ENCODE results near the gene DPP8. TPM values are rescaled to one million over a fixed set of nuclear protein-coding genes. Genes with fewer than 3 reads are reported as not detected.

Gene DPP8
- polyA plus RNA-seq, 3 donors from 2014 or later, result 33.1 to 103 (median 52.0) TPM

DNA sequence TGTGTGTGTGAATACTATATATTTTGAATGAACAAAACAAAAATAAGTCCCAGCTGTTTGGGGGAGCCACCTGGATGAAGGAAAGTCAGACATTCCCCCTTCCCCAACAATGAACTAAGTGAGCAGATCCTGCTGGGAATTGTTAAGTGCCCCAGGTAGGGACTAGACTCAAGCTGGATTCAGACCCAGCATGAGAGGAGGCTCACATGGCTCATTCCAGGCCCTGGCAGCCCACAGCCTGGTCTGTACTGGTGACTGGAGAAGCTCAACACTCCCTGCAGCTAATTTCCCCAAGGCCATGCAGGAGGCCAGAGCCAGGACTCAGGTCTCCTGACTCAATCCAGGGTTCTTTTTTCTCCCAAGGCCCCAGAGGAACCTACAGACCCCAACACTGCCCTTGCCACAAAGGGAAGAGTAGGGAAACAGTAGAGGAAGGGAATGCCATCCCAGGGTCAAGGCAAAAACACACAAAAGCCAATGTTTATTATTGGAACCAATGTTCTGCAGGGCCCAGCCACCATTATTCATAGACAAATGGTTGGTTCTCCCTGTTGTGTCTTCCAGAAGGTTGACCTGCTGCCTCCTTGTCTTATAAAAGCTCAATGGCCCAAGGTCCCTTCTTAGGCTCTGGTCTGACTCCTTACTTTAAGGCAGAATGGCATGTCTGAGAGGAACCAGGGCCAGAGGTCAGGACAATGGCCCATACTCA, 104.3 kb downstream of the DPP8 start:
- H3K4me3 Mint-ChIP-seq, result no peak overlapping the region
- H3K9me3 Mint-ChIP-seq, result no peaks in the 10 kb centered on the region
- no peak for DNase-seq
- H3K36me3 Mint-ChIP-seq, result no peaks in the 10 kb centered on the region
- no peak overlapping the region for H3K27ac Mint-ChIP-seq
- no peaks in the 10 kb centered on the region for H3K4me1 Mint-ChIP-seq
- H3K27me3 Mint-ChIP-seq (ENCODE audit: low read depth in 3 of 3), result peaks cover 4 to 5% (median 4%) of the 10 kb centered on the region in 3 donors

DNA sequence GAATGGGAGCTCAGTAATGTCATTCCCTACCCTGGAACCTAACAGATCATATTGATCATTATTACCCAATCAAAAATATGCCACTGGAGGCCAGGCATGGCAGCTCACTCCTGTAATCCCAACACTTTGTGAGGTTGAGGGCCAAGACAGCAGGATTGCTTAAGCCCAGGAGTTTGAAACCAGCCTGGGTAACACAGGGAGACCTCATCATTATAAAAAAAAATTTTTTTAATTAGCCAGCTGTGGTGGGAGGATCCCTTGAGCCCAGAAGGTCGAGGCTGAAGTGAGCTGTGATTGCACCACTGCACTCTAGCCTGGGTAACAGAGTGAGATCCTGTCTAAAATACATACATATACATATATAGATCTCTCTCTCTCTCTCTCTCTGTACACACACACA, 104.9 kb downstream of the DPP8 start:
- no peaks in the 10 kb centered on the region for H3K36me3 Mint-ChIP-seq
- no peak for DNase-seq
- no peaks in the 10 kb centered on the region for H3K4me1 Mint-ChIP-seq
- H3K27ac Mint-ChIP-seq, result no peak overlapping the region
- no peaks in the 10 kb centered on the region for H3K9me3 Mint-ChIP-seq
- no peak overlapping the region for H3K4me3 Mint-ChIP-seq
- peaks cover 2 to 5% (median 4%) of the 10 kb centered on the region in 3 donors for H3K27me3 Mint-ChIP-seq (ENCODE audit: low read depth in 3 of 3)

DNA sequence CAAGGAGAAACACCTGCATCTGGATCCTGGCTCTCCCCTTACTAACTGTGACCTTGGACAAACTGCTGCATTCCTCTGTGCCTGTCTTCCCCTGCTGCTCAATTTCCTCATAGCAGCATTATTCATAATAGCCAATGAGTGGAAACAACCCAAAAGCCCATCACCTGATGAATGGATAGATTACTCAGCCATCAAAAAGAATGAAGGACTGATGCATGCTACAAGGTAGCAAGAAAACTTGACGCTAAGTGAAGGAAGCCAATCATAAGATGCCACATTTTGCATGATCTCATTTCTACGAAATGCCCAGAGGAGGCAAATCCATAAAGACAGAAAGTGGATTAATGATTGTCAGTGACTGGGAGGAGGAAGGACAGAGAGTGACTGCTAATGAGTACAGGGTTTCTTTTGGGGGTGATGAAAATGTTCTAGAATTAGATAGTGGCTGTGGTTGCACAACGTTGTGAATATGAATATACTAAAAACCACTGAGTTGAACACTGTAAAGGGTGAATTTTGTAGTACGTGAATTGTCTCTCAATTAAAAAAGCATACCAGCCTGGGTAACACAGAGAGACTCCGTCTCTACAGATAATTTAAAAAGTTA, 105.9 kb downstream of the DPP8 start:
- Mint-ChIP-seq H3K27ac (no peak overlapping the region), H3K4me3 (no peak overlapping the region), H3K27me3 (ENCODE audit: low read depth in 3 of 3) (peaks cover 0 to 4% (median 2%) of the 10 kb centered on the region in 3 donors), H3K9me3 (no peaks in the 10 kb centered on the region), H3K36me3 (no peaks in the 10 kb centered on the region), H3K4me1 (no peaks in the 10 kb centered on the region)
- no peak for DNase-seq

- no peak overlapping the region for H3K27ac Mint-ChIP-seq
- DNase-seq, result no peak
- H3K4me3 Mint-ChIP-seq, result no peak overlapping the region
- no peaks in the 10 kb centered on the region for H3K9me3 Mint-ChIP-seq
- no peaks in the 10 kb centered on the region for H3K4me1 Mint-ChIP-seq
- no peaks in the 10 kb centered on the region for H3K36me3 Mint-ChIP-seq
- peaks cover 0 to 5% (median 2%) of the 10 kb centered on the region in 3 donors for H3K27me3 Mint-ChIP-seq (ENCODE audit: low read depth in 3 of 3)
Measured at GRCh38 chr15:65410972-65411371, 106.5 kb downstream of the DPP8 start.

DNA sequence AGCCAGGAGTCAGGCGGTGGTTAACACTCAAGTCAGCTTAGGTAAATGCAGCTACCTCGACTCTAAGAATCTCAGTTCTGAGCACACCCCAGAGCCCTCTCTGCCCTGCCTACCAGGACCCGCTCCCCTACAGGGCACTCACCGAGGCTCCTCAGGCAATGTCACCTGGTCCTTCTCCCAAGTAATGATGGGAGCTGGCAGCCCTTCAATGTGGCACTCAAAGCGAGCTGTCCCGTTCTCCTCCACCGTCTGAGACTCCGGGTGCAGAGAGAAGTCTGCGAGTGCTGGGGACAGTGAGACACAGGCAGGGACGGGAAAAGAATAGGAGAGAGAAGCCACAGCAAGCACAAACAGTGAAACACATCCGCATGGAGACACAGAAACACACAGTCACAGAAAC, 107.5 kb downstream of the DPP8 start:
- DNase-seq, result no peak
- Mint-ChIP-seq H3K27me3 (ENCODE audit: low read depth in 3 of 3) (peaks cover 0 to 5% (median 2%) of the 10 kb centered on the region in 3 donors), H3K36me3 (no peaks in the 10 kb centered on the region), H3K27ac (no peak overlapping the region), H3K9me3 (no peaks in the 10 kb centered on the region), H3K4me3 (no peak overlapping the region), H3K4me1 (no peaks in the 10 kb centered on the region)

- Mint-ChIP-seq H3K4me1 (no peaks in the 10 kb centered on the region), H3K27me3 (ENCODE audit: low read depth in 3 of 3) (peaks cover 0 to 3% (median 2%) of the 10 kb centered on the region in 3 donors), H3K9me3 (no peaks in the 10 kb centered on the region), H3K4me3 (no peak overlapping the region), H3K36me3 (no peaks in the 10 kb centered on the region), H3K27ac (no peak overlapping the region)
- DNase-seq, result no peak
Measured at GRCh38 chr15:65409036-65409631, 108.4 kb downstream of the DPP8 start.

- Mint-ChIP-seq H3K4me1 (no peaks in the 10 kb centered on the region), H3K4me3 (no peak overlapping the region), H3K27ac (no peak overlapping the region)
Measured at GRCh38 chr15:65408324-65409035, 109.0 kb downstream of the DPP8 start.

GRCh38 chr15:65406424-65407000, 111.0 kb downstream of the DPP8 start:
- Mint-ChIP-seq H3K27ac (no peak overlapping the region), H3K27me3 (ENCODE audit: low read depth in 3 of 3) (peaks cover 0 to 4% (median 4%) of the 10 kb centered on the region in 3 donors), H3K4me1 (no peaks in the 10 kb centered on the region), H3K4me3 (no peak overlapping the region), H3K9me3 (no peaks in the 10 kb centered on the region), H3K36me3 (no peaks in the 10 kb centered on the region)
- no peak for DNase-seq

More at GRCh38 chr15:65408324-65409035, 109.0 kb downstream of the DPP8 start:
- Mint-ChIP-seq H3K9me3 (no peaks in the 10 kb centered on the region), H3K27me3 (ENCODE audit: low read depth in 3 of 3) (peaks cover 0 to 3% (median 2%) of the 10 kb centered on the region in 3 donors), H3K36me3 (no peaks in the 10 kb centered on the region)
- DNase-seq, result no peak

DNA sequence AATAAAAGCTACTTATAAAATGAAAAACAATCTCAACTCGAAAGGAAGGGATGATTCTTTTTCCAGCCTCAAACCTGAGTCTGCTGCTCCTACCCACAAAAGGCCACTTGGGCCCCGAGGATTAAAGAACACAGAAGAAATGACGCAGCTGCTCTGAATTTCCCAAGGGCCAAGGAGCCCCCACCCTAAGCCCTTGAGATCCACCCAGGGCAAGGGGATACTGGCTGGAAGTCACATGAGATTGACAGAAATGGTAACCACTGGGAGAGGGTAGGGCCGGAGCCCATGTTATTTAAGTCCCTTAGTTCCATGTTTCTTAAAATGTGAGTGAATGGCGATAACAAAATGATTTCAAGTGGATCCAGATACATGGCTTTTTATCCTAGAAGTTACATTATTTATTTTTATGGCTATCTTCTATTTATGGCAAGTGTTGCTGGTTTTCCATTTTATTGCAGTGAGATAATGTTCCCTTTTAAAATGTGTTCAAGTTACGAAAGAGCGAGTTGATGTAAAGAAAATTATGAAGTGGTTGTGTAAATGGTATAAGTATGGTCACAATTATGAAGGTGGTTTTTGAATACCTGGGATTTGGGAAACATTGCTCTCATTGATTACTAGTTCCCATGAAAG, 111.6 kb downstream of the DPP8 start:
- Mint-ChIP-seq H3K4me1 (no peaks in the 10 kb centered on the region), H3K4me3 (no peak overlapping the region), H3K27ac (no peak overlapping the region), H3K36me3 (no peaks in the 10 kb centered on the region), H3K27me3 (ENCODE audit: low read depth in 3 of 3) (peaks cover 0 to 4% (median 4%) of the 10 kb centered on the region in 3 donors), H3K9me3 (no peaks in the 10 kb centered on the region)
- DNase-seq, result no peak

- DNase-seq, result no peak
- H3K36me3 Mint-ChIP-seq, result no peaks in the 10 kb centered on the region
- no peak overlapping the region for H3K4me3 Mint-ChIP-seq
- peaks cover 2 to 11% (median 8%) of the 10 kb centered on the region in 3 donors for H3K27me3 Mint-ChIP-seq (ENCODE audit: low read depth in 3 of 3)
- H3K9me3 Mint-ChIP-seq, result no peaks in the 10 kb centered on the region
- H3K27ac Mint-ChIP-seq, result no peak overlapping the region
- no peaks in the 10 kb centered on the region for H3K4me1 Mint-ChIP-seq
Measured at GRCh38 chr15:65404186-65404872, 113.2 kb downstream of the DPP8 start.

GRCh38 chr15:65402961-65403360, 114.5 kb downstream of the DPP8 start:
- no peak for DNase-seq
- Mint-ChIP-seq H3K4me3 (no peak overlapping the region), H3K27me3 (ENCODE audit: low read depth in 3 of 3) (peaks cover 4 to 14% (median 7%) of the 10 kb centered on the region in 3 donors), H3K4me1 (no peaks in the 10 kb centered on the region), H3K27ac (no peak overlapping the region), H3K9me3 (no peaks in the 10 kb centered on the region), H3K36me3 (no peaks in the 10 kb centered on the region)

DNA sequence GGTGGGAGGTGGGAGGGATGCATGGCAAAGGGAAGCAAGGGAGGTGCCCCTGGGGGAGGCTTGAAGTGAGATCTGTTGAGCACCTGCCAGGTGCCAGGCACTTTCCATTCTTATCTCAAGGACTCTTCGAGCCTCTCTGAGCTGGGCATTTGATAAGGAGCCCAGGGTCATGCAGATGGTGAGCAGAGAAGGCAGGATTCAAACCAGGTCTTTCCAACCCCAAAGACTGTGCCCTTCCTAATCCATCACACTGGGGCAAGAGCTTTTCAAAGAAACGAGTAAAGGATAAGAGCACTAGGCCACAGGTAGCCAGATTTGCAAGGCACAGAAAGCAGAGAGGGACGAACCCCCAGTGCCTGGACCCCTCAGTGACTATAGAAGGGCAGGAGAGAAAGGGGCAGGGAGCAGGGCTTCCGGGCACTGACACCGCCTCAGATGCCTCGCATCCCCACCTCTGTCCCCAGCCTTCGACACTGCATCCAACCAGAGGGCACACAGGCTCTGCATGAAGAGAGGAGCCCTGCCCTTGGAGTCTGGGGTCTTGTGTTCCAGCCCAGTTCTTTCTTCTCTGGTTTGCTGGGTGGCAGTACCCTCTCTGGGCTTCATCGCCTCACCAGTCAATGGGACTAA, 115.8 kb downstream of the DPP8 start:
- Mint-ChIP-seq H3K9me3 (no peaks in the 10 kb centered on the region), H3K27ac (no peak overlapping the region), H3K36me3 (no peaks in the 10 kb centered on the region), H3K4me3 (no peak overlapping the region), H3K27me3 (ENCODE audit: low read depth in 3 of 3) (peaks cover 9 to 19% (median 9%) of the 10 kb centered on the region in 3 donors), H3K4me1 (peaks cover 0 to 1% of the 10 kb centered on the region in 2 donors)
- DNase-seq, result no peak

Data from immature natural killer cell (primary cell).